GM12878 (cell line): ENCODE results near the gene RERE. TPM values are rescaled to one million over a fixed set of nuclear protein-coding genes. Genes with fewer than 3 reads are reported as not detected.

Experiments
- CEBPZ ChIP-seq: fragments of 150-350 bp; IDR thresholded peaks from 2 replicates; pipeline ENCODE4 v1.6.1; 2016; ENCODE audit warnings: low read depth, low read length
- SUZ12 ChIP-seq: fragments of 200-600 bp; sonication (generic); IDR thresholded peaks from one replicate; pipeline ENCODE4 v1.6.1; 2018; ENCODE audit warnings: antibody characterized with exemption, mild to moderate bottlenecking; ENCODE audit not compliant: unreplicated experiment
- microRNA-seq: library from miRNA; unstranded; fragments of <30 nt; microRNA quantifications from one replicate; pipeline ENCODE4, GENCODE V29; 2018
- polyA plus RNA-seq, 11 experiments: library from polyadenylated mRNA; depleted of rRNA in 4 of 11; unstranded in 6 of 11; stranded (reverse) in 5 of 11; fragments of >200 nt; fragmentation: Nextera tagmentation in 4 of 11; fragmentation: Illumina TruSeq in 1 of 11; extraction: Ambion mirVana in 4 of 11; extraction: Trizol in 1 of 11; gene quantifications; 1 replicate in 1 of 11; 2 replicates in 10 of 11; pipeline versions ENCODE4 v1.2.1 to v1.2.3, GENCODE V29; 2011 to 2016; ENCODE audit warnings: inconsistent platforms in 2 of 11, missing spikeins in 2 of 11, low read depth in 1 of 11
- small RNA-seq: library from RNA; depleted of rRNA; stranded (forward); fragments of <200 nt; gene quantifications from one replicate; pipeline ENCODE3, GENCODE V24; 2014
- total RNA-seq, 4 experiments: library from RNA; depleted of rRNA in 3 of 4; stranded (reverse); fragments of >200 nt in 3 of 4; fragmentation: Illumina TruSeq in 1 of 4; extraction: Trizol in 1 of 4; gene quantifications; 2 replicates each; pipeline versions ENCODE4 v1.2.1 to v1.2.3, GENCODE V29; 2013 to 2021

RERE gene
- total and polyA plus RNA-seq, 10 of the 15 experiments (the other 5 are each of a cell fraction or from before 2014, with no cell fraction given), result 5.2 to 60.5 (median 20.2) TPM

GRCh38 chr1:8303141-8303540 lies 514.3 kb downstream of the RERE start (continued):
- TF ChIP-seq CEBPZ (no peak), SUZ12 (no peak)

Small RNA genes within 50 kb of the gene (microRNA-seq; reads per million reads assigned to microRNA genes)
- gene MIR6728, result not detected

Small RNA genes within 50 kb of the gene (small RNA-seq; reads per million reads assigned to genes)
- gene MIR6728, result 0.23 reads per million
- gene RF00019, result not detected
- not detected for gene RF00599

Other genes with a start within 250 kb of the RERE start
- gene ENO1, start 61.0 kb upstream of the RERE start, total RNA-seq (2014; rRNA removed), result 2,091 and 2,104 TPM in 2 replicates
- 1,863 and 1,937 TPM in 2 replicates for gene ENO1, start 61.0 kb upstream of the RERE start, total RNA-seq (2014; rRNA removed; fragmentation: Illumina TruSeq; extraction: Trizol)
- gene ENO1, start 61.0 kb upstream of the RERE start, total RNA-seq (2021), result 1,850 and 1,883 TPM in 2 replicates
- gene ENO1, start 61.0 kb upstream of the RERE start, polyA plus RNA-seq (2011; rRNA removed), result 3,232 and 3,745 TPM in 2 replicates
- 1,358 and 1,983 TPM in 2 replicates for gene ENO1, start 61.0 kb upstream of the RERE start, polyA plus RNA-seq (2014; fragmentation: Illumina TruSeq; extraction: Trizol)
- gene ENO1, start 61.0 kb upstream of the RERE start, polyA plus RNA-seq (2014; fragmentation: Nextera tagmentation; extraction: Ambion mirVana), result 1,000 to 10,000 TPM; 3,300 to 4,219 TPM
- gene ENO1, start 61.0 kb upstream of the RERE start, polyA plus RNA-seq (2014; rRNA removed), result 1,935 and 1,951 TPM in 2 replicates
- 1,000 to 10,000 TPM; 2,558 to 2,669 TPM for gene ENO1, start 61.0 kb upstream of the RERE start, polyA plus RNA-seq (2016; fragmentation: Nextera tagmentation; extraction: Ambion mirVana)
- not detected in 2 replicates for gene CA6, start 128.2 kb upstream of the RERE start, total RNA-seq (2014; rRNA removed)
- gene CA6, start 128.2 kb upstream of the RERE start, total RNA-seq (2014; rRNA removed; fragmentation: Illumina TruSeq; extraction: Trizol), result not detected in 2 replicates
- gene CA6, start 128.2 kb upstream of the RERE start, total RNA-seq (2021), result not detected in 2 replicates
- not detected in 2 replicates for gene CA6, start 128.2 kb upstream of the RERE start, polyA plus RNA-seq (2011; rRNA removed)
- not detected in 2 replicates for gene CA6, start 128.2 kb upstream of the RERE start, polyA plus RNA-seq (2014; fragmentation: Illumina TruSeq; extraction: Trizol)
- not detected for gene CA6, start 128.2 kb upstream of the RERE start, polyA plus RNA-seq (2014; fragmentation: Nextera tagmentation; extraction: Ambion mirVana)
- not detected in 2 replicates for gene CA6, start 128.2 kb upstream of the RERE start, polyA plus RNA-seq (2014; rRNA removed)
- not detected for gene CA6, start 128.2 kb upstream of the RERE start, polyA plus RNA-seq (2016; fragmentation: Nextera tagmentation; extraction: Ambion mirVana)
- gene SLC2A7, start 208.8 kb upstream of the RERE start, total RNA-seq (2014; rRNA removed), result not detected in 2 replicates
- not detected in 2 replicates for gene SLC2A7, start 208.8 kb upstream of the RERE start, total RNA-seq (2014; rRNA removed; fragmentation: Illumina TruSeq; extraction: Trizol)
- gene SLC2A7, start 208.8 kb upstream of the RERE start, total RNA-seq (2021), result not detected in 2 replicates
- gene SLC2A7, start 208.8 kb upstream of the RERE start, polyA plus RNA-seq (2011; rRNA removed), result not detected in 2 replicates
- gene SLC2A7, start 208.8 kb upstream of the RERE start, polyA plus RNA-seq (2014; fragmentation: Illumina TruSeq; extraction: Trizol), result not detected in 2 replicates
- gene SLC2A7, start 208.8 kb upstream of the RERE start, polyA plus RNA-seq (2014; fragmentation: Nextera tagmentation; extraction: Ambion mirVana), result not detected
- gene SLC2A7, start 208.8 kb upstream of the RERE start, polyA plus RNA-seq (2014; rRNA removed), result not detected in 2 replicates
- gene SLC2A7, start 208.8 kb upstream of the RERE start, polyA plus RNA-seq (2016; fragmentation: Nextera tagmentation; extraction: Ambion mirVana), result not detected